ENCODE results near the gene SPEM3.
"Not testable (repeated sequence)": the region's sequence is repeated elsewhere in the genome, so short reads cannot be mapped to it uniquely, and the experiment has no call there.

Gene SPEM3

GRCh38 chr17:7443499-7444485 lies 15.1 kb downstream of the SPEM3 start:
- no peak for DNase-seq

DNA sequence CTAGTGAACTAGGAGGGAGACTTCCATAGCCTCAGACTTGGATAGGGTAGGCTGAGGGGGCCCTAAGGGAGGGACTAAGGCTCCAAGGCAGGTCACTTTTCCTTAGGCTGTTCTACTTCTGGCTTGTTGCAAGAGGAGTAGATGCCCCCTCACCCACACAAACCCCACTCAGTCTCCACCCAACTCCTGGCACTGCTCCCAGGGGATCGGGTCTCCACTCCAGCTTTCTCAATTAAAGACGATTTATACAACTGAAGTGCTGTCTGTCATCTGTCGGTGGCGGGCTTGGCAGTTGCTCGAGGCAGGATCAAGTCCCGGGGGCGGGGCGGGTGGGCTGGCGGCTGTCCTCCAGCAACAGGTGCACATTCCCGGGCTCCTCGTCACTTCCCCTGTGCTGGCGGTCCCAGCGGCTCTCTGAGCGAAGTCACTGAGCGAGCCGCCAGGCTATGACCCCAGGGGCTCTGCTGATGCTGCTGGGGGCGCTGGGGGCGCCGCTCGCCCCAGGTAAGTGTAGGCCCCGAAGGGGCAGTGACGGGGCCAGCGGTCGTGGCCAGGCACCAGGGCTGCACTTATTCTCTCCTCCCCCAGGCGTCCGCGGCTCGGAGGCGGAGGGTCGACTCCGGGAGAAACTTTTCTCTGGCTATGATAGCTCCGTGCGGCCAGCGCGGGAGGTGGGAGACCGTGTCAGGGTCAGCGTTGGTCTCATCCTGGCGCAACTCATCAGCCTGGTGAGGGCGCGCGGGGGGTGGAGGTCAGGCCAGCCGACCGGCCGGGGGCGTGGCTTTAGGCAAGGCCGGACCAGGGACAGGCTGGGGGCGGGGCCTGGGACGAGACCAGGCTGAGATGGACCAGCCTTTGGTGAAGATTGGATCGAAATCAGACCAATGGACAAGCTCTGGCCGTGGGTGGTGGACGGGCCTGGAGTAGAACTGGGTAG lies 16.3 kb downstream of the SPEM3 start, which contains the start of gene CHRNB1:
Gene CHRNB1 (plus strand): TSS at position 380 of the 937 bp plus-strand sequence. CDS start 67 bp downstream, at position 447.
- no peak for DNase-seq

GRCh38 chr17:7445619-7445968 lies 16.9 kb downstream of the SPEM3 start:
- DNase-seq, result no peak

DNA sequence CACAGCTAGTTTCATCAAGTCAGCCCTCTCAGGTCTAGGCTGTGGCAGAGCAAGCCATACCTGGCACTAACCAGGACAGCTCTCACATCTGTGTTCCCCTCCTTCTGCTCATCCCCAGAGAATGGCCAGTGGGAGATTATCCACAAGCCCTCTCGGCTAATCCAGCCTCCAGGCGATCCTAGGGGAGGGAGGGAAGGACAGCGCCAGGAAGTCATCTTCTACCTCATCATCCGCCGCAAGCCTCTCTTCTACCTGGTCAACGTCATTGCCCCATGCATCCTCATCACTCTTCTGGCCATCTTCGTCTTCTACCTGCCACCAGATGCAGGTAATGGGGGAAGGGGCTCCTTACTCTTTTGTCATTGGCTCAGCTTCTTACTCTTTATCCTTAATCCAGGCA lies 19.8 kb downstream of the SPEM3 start:
- DNase-seq, result no peak

DNA sequence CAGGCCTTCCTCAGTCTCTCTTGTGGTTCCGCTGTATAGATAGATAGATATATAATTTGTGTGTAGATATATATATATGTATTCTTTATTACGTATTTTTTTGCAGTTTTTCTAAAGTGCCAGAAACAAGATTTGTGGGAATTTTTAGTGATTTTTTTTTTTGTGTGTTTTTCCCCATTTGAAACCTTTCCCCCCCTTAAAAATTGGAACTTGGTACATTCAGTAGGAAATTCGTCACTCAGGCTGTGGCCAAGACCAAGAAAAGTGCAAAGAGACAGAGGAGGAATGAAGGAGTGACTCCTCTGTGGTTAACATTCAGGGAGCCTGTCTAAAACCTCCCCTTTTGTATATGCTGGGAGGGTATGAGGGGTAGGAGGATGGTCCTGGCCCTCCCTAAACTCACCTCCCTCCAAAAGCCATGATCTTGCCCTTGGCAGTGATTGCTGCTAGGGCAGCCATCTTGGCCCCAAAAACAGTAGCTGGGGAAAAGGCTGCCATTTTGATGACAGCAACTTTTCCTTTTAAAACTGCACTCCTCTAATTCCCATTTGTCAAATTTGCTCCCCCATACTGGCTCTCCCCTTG lies 31.4 kb downstream of the SPEM3 start:
- no peak for DNase-seq

DNA sequence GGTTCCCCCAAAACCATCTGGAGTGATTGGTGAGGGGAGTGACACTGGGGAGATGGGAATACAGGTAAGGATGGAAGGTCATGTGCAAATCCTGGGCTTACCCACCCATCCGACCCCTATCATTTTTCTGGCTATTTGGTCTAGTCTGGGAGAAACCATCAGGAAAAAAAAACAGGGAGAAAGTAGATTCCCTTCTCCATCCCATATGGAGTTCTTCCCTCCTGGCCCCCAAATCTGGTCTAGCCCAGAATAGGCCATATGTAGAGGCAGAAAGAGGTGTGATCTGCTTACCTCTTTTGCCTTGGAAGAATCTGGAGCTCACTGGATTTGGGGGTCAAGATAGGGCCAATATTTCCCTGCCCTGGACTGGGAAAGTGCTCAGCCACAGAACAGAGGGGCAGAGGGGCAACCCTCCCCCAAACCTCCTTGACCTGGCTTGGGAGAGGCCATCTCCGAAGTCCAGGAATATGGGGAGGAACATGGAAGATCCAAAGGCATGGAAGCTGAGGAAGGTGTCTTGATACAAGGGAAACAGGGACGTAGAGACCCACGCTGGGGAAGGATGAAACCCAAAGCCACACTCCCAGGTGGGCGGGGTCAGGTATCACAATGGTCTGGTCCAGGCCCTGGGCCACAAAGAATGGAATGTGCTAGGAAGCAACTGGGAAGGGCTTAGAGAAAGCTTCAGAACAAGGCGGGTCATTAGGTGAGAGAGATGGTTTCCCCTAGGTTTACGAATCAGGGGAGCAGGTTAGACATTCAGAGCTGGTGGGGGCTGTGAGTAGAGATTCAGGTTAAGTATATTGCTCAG lies 32.4 kb downstream of the SPEM3 start:
- DNase-seq, result no peak

GRCh38 chr17:7462474-7463371 lies 34.1 kb downstream of the SPEM3 start:
- no peak for DNase-seq

- no peak for DNase-seq
These were observed 34.8 kb downstream of the SPEM3 start for GRCh38 chr17:7463372-7463846.

- no peak for DNase-seq
These were observed 35.4 kb downstream of the SPEM3 start for GRCh38 chr17:7464081-7464480.

DNA sequence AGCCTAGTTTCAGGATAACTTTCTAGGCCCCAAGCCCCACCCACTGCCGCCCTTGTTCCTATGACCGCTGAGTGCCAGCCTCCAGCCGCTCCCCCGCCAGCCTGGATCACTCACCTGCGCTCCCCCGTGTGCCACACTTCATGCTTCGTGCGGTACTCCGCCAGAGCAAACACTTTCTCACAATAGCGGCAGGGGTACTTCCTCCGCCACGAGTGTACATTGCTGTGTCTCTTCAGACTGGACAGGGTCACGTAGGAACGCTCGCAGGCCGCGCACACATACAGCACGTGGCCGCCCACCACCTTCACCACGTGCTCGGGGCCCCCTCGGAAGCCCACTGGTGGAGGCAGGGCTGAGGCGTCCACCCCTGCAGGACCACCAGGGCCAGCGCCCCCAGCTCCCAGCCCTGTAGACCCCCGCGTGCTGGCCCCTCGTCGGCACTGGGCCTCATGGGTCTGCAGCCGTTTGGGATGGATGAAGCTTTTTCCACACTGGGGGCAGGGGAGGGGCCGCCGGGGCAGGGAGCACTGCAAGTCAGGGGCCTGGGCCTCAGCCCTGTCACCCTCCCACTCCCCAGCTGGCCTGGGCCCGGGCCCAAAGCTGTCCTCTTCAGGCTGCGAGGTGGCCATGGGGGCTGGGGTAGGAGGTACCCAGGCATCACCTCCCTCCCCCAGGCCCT lies 37.1 kb downstream of the SPEM3 start:
- no peak for DNase-seq

DNA sequence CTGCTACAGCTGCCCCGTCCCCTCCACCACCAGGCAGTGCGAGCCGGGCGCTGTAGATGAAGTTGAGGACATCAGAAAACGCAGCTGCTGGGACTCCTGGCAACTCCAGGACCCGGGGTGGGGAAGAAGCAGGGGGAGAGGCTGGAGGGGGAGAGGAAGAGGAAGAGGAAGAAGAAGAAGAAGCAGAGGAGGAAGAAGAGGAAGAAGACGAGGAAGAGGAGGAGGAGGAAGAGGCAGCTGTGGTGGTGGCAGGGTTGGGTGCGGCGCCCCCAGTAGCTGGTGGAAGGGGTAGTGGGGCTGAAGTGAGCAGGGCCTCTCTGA lies 37.6 kb downstream of the SPEM3 start:
- DNase-seq, result no peak

- DNase-seq, result no peak
These were observed 38.1 kb downstream of the SPEM3 start for GRCh38 chr17:7466639-7467341.

GRCh38 chr17:7467498-7467897 lies 38.8 kb downstream of the SPEM3 start:
- DNase-seq, result no peak

GRCh38 chr17:7468290-7468689 lies 39.6 kb downstream of the SPEM3 start:
- no peak for DNase-seq

DNA sequence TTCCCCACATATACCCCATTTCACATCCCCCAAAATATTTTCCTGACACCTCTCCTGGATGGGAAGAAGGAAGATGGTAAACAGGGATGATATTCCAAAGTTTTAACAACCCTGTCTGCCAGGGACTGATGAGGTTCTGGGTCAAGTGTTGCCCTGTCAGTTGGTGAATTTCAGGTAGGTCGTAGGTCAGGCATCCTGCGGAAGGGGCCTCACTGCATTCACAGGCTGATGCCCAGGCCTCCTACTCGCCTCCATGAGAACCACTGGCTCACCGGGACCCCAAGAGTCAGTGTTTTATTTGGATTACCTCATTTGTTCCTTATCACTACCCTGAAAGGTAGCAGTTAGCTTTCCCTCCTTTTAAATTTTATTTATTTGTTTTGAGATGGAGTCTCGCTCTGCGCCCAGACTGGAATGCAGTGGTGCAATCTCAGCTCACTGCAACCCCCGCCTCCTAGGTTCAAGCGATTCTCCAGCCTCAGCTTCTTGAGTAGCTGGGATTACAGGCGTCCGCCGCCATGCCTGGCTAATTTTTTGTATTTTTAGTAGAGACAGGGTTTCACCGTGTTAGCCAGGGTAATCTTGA lies 40.2 kb downstream of the SPEM3 start:
- DNase-seq, result no peak

DNA sequence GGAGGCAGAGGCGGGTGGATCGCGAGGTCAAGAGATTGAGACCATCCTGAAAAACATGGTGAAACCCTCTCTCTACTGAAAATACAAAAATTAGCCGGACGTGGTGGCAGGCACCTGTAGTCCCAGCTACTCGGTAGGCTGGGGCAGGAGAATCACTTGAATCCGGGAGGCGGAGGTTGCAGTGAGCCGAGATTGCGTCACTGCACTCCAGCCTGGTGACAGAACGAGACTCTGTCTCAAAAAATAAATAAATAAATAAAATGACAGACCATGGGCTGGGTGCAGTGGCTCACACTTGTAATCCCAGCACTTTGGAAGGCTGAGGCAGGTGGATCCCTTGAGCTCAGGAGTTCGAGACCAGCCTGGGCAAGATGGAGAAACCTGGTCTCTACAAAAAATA lies 41.2 kb downstream of the SPEM3 start:
- DNase-seq, result not testable (repeated sequence)

GRCh38 chr17:7470457-7470973 lies 41.9 kb downstream of the SPEM3 start:
- not testable (repeated sequence) for DNase-seq

GRCh38 chr17:7471729-7472128 lies 43.1 kb downstream of the SPEM3 start:
- DNase-seq, result no peak

GRCh38 chr17:7474767-7475166 lies 46.1 kb downstream of the SPEM3 start:
- DNase-seq, result not testable (repeated sequence)

Measured in effector CD8-positive, alpha-beta T cell (primary cell).